ENCODE measurements around the gene APOF.

Gene APOF

DNA sequence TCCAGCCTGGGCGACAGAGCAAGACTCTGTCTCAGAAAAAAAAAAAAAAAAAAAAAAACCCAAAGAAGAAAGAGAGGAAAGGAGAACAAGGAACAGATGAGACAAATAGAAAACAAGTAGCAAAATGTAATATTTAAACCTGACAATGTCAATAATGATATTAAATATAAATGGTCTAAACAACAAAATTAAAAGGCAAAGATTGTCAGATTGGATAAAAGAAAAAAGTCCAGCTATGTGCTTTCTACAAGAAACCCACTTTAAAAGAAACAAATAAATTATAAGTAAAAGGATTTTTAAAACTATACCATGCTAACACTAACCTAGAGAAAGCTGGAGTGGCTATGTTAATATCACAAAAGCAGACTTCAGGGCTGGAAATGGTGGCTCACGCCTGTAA, 29.7 kb upstream of the APOF start:
- no peaks in the 10 kb centered on the region for H3K36me3 ChIP-seq (ENCODE audit: control insufficient read depth in 2 of 2, insufficient read depth in 1 of 2, low read length in 2 of 2)
- POLR2A ChIA-PET: interaction anchor here (0.7 to 0.8 kb wide), 2 partner anchors 9 to 98 kb away, joined by 3 read pairs; no protein-coding TSS in a partner anchor
- TF ChIP-seq, protein P1, sequence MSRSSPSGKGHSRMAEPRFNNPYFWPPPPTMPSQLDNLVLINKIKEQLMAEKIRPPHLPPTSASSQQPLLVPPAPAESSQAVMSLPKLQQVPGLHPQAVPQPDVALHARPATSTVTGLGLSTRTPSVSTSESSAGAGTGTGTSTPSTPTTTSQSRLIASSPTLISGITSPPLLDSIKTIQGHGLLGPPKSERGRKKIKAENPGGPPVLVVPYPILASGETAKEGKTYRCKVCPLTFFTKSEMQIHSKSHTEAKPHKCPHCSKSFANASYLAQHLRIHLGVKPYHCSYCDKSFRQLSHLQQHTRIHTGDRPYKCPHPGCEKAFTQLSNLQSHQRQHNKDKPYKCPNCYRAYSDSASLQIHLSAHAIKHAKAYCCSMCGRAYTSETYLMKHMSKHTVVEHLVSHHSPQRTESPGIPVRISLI (tag by site-specific recombination; IDR thresholded peaks at IDR 0.05): no peak
- TF ChIP-seq ZNF521 (tag by site-specific recombination; IDR thresholded peaks at IDR 0.05) (no peak), ZNF221 (tag by site-specific recombination; IDR thresholded peaks at IDR 0.05; ENCODE audit: borderline replicate concordance) (no peak), ZNF23 (tag by site-specific recombination; IDR thresholded peaks at IDR 0.05; ENCODE audit: borderline replicate concordance) (no peak), ZNF211 (tag by site-specific recombination; IDR thresholded peaks at IDR 0.05; ENCODE audit: low read depth) (no peak), ZNF670 (tag by site-specific recombination; IDR thresholded peaks at IDR 0.05; ENCODE audit: low read depth) (no peak), EGR2 (tag by site-specific recombination; IDR thresholded peaks at IDR 0.05; ENCODE audit: low read depth) (no peak)
- TF ChIP-seq, protein P2, sequence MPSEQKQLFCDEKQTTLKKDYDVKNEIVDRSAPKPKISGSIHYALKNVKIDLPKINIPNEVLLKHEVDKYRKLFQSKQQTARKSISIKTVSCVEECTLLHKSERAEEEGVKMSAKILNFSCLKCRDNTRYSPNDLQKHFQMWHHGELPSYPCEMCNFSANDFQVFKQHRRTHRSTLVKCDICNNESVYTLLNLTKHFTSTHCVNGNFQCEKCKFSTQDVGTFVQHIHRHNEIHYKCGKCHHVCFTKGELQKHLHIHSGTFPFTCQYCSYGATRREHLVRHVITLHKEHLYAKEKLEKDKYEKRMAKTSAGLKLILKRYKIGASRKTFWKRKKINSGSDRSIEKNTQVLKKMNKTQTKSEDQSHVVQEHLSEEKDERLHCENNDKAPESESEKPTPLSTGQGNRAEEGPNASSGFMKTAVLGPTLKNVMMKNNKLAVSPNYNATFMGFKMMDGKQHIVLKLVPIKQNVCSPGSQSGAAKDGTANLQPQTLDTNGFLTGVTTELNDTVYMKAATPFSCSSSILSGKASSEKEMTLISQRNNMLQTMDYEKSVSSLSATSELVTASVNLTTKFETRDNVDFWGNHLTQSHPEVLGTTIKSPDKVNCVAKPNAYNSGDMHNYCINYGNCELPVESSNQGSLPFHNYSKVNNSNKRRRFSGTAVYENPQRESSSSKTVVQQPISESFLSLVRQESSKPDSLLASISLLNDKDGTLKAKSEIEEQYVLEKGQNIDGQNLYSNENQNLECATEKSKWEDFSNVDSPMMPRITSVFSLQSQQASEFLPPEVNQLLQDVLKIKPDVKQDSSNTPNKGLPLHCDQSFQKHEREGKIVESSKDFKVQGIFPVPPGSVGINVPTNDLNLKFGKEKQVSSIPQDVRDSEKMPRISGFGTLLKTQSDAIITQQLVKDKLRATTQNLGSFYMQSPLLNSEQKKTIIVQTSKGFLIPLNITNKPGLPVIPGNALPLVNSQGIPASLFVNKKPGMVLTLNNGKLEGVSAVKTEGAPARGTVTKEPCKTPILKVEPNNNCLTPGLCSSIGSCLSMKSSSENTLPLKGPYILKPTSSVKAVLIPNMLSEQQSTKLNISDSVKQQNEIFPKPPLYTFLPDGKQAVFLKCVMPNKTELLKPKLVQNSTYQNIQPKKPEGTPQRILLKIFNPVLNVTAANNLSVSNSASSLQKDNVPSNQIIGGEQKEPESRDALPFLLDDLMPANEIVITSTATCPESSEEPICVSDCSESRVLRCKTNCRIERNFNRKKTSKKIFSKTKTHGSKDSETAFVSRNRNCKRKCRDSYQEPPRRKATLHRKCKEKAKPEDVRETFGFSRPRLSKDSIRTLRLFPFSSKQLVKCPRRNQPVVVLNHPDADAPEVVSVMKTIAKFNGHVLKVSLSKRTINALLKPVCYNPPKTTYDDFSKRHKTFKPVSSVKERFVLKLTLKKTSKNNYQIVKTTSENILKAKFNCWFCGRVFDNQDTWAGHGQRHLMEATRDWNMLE (tag by site-specific recombination; conservative IDR thresholded peaks at IDR 0.05; ENCODE audit: low read depth): no peak
- TF ChIP-seq, protein P3, sequence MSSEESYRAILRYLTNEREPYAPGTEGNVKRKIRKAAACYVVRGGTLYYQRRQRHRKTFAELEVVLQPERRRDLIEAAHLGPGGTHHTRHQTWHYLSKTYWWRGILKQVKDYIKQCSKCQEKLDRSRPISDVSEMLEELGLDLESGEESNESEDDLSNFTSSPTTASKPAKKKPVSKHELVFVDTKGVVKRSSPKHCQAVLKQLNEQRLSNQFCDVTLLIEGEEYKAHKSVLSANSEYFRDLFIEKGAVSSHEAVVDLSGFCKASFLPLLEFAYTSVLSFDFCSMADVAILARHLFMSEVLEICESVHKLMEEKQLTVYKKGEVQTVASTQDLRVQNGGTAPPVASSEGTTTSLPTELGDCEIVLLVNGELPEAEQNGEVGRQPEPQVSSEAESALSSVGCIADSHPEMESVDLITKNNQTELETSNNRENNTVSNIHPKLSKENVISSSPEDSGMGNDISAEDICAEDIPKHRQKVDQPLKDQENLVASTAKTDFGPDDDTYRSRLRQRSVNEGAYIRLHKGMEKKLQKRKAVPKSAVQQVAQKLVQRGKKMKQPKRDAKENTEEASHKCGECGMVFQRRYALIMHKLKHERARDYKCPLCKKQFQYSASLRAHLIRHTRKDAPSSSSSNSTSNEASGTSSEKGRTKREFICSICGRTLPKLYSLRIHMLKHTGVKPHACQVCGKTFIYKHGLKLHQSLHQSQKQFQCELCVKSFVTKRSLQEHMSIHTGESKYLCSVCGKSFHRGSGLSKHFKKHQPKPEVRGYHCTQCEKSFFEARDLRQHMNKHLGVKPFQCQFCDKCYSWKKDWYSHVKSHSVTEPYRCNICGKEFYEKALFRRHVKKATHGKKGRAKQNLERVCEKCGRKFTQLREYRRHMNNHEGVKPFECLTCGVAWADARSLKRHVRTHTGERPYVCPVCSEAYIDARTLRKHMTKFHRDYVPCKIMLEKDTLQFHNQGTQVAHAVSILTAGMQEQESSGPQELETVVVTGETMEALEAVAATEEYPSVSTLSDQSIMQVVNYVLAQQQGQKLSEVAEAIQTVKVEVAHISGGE (tag by site-specific recombination; conservative IDR thresholded peaks at IDR 0.05; ENCODE audit: low read depth): no peak
- no peak overlapping the region for H3K27ac ChIP-seq (ENCODE audit: extremely low read depth, low read depth, low read length)
- CTCF ChIA-PET: interaction anchor here (0.6 kb wide), 1 partner anchor 723 kb away, joined by 3 read pairs; no protein-coding TSS in a partner anchor
- no peaks in the 10 kb centered on the region for H3K9me3 ChIP-seq (ENCODE audit: control insufficient read depth, insufficient read depth, low read depth, low read length)
- no peaks in the 10 kb centered on the region for H3K4me1 ChIP-seq (ENCODE audit: control insufficient read depth, insufficient read depth, low read length)
- H3K4me3 ChIP-seq (ENCODE audit: low read depth, low read length): no peak overlapping the region

DNA sequence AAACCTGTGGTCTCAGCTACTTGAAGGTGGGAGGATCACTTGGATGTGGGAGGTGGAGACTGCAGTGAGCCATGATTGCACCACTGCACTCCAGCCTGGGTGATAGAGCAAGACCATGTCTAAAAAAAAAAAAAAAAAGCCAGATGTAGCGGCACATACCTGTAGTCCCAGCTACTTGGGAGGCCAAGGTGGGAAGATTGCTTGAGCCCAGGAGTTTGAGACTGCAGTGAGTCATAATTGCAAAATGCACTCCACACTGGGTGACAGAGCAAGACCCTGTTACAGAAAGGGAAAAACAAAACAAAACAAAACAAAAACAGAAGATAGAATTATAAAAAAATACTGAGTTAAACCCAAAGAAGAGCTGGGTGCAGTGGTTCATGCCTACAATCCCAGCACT, 29.1 kb upstream of the APOF start:
- CTCF ChIA-PET: no interaction called here
- Histone ChIP-seq H3K27ac (ENCODE audit: extremely low read depth, low read depth, low read length) (no peak overlapping the region), H3K36me3 (ENCODE audit: control insufficient read depth in 2 of 2, insufficient read depth in 1 of 2, low read length in 2 of 2) (no peaks in the 10 kb centered on the region), H3K9me3 (ENCODE audit: control insufficient read depth, insufficient read depth, low read depth, low read length) (no peaks in the 10 kb centered on the region), H3K4me1 (ENCODE audit: control insufficient read depth, insufficient read depth, low read length) (no peaks in the 10 kb centered on the region; the same call in 1 of the 2 replicates), H3K4me3 (ENCODE audit: low read depth, low read length) (no peak overlapping the region)
- POLR2A ChIA-PET: no interaction called here
- TF ChIP-seq ZNF404 (tag by site-specific recombination; IDR thresholded peaks at IDR 0.05): no peak
- TF ChIP-seq ZNF658 (tag by site-specific recombination; IDR thresholded peaks at IDR 0.05): no peak
- TF ChIP-seq, protein P4, sequence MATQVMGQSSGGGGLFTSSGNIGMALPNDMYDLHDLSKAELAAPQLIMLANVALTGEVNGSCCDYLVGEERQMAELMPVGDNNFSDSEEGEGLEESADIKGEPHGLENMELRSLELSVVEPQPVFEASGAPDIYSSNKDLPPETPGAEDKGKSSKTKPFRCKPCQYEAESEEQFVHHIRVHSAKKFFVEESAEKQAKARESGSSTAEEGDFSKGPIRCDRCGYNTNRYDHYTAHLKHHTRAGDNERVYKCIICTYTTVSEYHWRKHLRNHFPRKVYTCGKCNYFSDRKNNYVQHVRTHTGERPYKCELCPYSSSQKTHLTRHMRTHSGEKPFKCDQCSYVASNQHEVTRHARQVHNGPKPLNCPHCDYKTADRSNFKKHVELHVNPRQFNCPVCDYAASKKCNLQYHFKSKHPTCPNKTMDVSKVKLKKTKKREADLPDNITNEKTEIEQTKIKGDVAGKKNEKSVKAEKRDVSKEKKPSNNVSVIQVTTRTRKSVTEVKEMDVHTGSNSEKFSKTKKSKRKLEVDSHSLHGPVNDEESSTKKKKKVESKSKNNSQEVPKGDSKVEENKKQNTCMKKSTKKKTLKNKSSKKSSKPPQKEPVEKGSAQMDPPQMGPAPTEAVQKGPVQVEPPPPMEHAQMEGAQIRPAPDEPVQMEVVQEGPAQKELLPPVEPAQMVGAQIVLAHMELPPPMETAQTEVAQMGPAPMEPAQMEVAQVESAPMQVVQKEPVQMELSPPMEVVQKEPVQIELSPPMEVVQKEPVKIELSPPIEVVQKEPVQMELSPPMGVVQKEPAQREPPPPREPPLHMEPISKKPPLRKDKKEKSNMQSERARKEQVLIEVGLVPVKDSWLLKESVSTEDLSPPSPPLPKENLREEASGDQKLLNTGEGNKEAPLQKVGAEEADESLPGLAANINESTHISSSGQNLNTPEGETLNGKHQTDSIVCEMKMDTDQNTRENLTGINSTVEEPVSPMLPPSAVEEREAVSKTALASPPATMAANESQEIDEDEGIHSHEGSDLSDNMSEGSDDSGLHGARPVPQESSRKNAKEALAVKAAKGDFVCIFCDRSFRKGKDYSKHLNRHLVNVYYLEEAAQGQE (tag by site-specific recombination; IDR thresholded peaks at IDR 0.05): no peak
- TF ChIP-seq, protein P5, sequence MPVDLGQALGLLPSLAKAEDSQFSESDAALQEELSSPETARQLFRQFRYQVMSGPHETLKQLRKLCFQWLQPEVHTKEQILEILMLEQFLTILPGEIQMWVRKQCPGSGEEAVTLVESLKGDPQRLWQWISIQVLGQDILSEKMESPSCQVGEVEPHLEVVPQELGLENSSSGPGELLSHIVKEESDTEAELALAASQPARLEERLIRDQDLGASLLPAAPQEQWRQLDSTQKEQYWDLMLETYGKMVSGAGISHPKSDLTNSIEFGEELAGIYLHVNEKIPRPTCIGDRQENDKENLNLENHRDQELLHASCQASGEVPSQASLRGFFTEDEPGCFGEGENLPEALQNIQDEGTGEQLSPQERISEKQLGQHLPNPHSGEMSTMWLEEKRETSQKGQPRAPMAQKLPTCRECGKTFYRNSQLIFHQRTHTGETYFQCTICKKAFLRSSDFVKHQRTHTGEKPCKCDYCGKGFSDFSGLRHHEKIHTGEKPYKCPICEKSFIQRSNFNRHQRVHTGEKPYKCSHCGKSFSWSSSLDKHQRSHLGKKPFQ (tag by site-specific recombination; IDR thresholded peaks at IDR 0.05): no peak
- TF ChIP-seq ZIC2 (tag by site-specific recombination; IDR thresholded peaks at IDR 0.05): no peak
- TF ChIP-seq ZNF302 (tag by site-specific recombination; IDR thresholded peaks at IDR 0.05; ENCODE audit: low read depth): no peak
